ENCODE measurements around the gene RHBDF2.

RHBDF2 gene

GRCh38 chr17:76435751-76436150 is 65.5 kb downstream of the RHBDF2 start:
- H3K9ac ChIP-seq (ENCODE audit: insufficient read length, low read depth): no peak overlapping the region
- no peak overlapping the region for H3K4me3 ChIP-seq (ENCODE audit: insufficient read length, low read depth)
- TF ChIP-seq ZNF274 (IDR thresholded peaks at IDR 0.05; ENCODE audit: low read depth, low read length): no peak
- TF ChIP-seq SUZ12 (IDR thresholded peaks at IDR 0.05; ENCODE audit: extremely low read depth, insufficient read depth, insufficient read length): no peak
- TF ChIP-seq YY1 (IDR thresholded peaks at IDR 0.05; ENCODE audit: insufficient read depth, insufficient read length): no peak
- no peaks in the 10 kb centered on the region for H3K9me3 ChIP-seq (ENCODE audit: insufficient read depth, low read length)
- no peak for DNase-seq (ENCODE audit: low read depth, low spot score)
- H3K36me3 ChIP-seq (ENCODE audit: insufficient read depth, insufficient read length, low read length): peaks cover 11% of the 10 kb centered on the region
- no peaks in the 10 kb centered on the region for H3K27me3 ChIP-seq (ENCODE audit: insufficient read depth, insufficient read length)
- peaks cover 15% of the 10 kb centered on the region for H3K4me1 ChIP-seq (ENCODE audit: insufficient read depth, insufficient read length)

- Histone ChIP-seq H3K36me3 (ENCODE audit: insufficient read depth, insufficient read length, low read length) (peaks cover 10% of the 10 kb centered on the region), H3K4me3 (ENCODE audit: insufficient read length, low read depth) (no peak overlapping the region), H3K9ac (ENCODE audit: insufficient read length, low read depth) (no peak overlapping the region), H3K4me1 (ENCODE audit: insufficient read depth, insufficient read length) (peaks cover 14% of the 10 kb centered on the region), H3K27me3 (ENCODE audit: insufficient read depth, insufficient read length) (no peaks in the 10 kb centered on the region), H3K9me3 (ENCODE audit: insufficient read depth, low read length) (no peaks in the 10 kb centered on the region)
- no peak for DNase-seq (ENCODE audit: low read depth, low spot score)
- TF ChIP-seq ZNF274 (IDR thresholded peaks at IDR 0.05; ENCODE audit: low read depth, low read length) (no peak), SUZ12 (IDR thresholded peaks at IDR 0.05; ENCODE audit: extremely low read depth, insufficient read depth, insufficient read length) (no peak), YY1 (IDR thresholded peaks at IDR 0.05; ENCODE audit: insufficient read depth, insufficient read length) (no peak)
Measured at GRCh38 chr17:76434870-76435269, 66.4 kb downstream of the RHBDF2 start.

GRCh38 chr17:76433693-76434092 is 67.5 kb downstream of the RHBDF2 start:
- peaks cover 8% of the 10 kb centered on the region for H3K4me1 ChIP-seq (ENCODE audit: insufficient read depth, insufficient read length)
- no peaks in the 10 kb centered on the region for H3K27me3 ChIP-seq (ENCODE audit: insufficient read depth, insufficient read length)
- H3K4me3 ChIP-seq (ENCODE audit: insufficient read length, low read depth): no peak overlapping the region
- DNase-seq (ENCODE audit: low read depth, low spot score): no peak
- peaks cover 9% of the 10 kb centered on the region for H3K36me3 ChIP-seq (ENCODE audit: insufficient read depth, insufficient read length, low read length)
- TF ChIP-seq SUZ12 (IDR thresholded peaks at IDR 0.05; ENCODE audit: extremely low read depth, insufficient read depth, insufficient read length): no peak
- TF ChIP-seq YY1 (IDR thresholded peaks at IDR 0.05; ENCODE audit: insufficient read depth, insufficient read length): no peak
- no peak for TF ChIP-seq ZNF274 (IDR thresholded peaks at IDR 0.05; ENCODE audit: low read depth, low read length)
- no peaks in the 10 kb centered on the region for H3K9me3 ChIP-seq (ENCODE audit: insufficient read depth, low read length)
- H3K9ac ChIP-seq (ENCODE audit: insufficient read length, low read depth): no peak overlapping the region

- peaks cover 1% of the 10 kb centered on the region for H3K4me1 ChIP-seq (ENCODE audit: insufficient read depth, insufficient read length)
Measured at GRCh38 chr17:76432712-76433336, 68.4 kb downstream of the RHBDF2 start.

GRCh38 chr17:76432004-76432403 is 69.2 kb downstream of the RHBDF2 start:
- Histone ChIP-seq H3K9ac (ENCODE audit: insufficient read length, low read depth) (no peak overlapping the region), H3K27me3 (ENCODE audit: insufficient read depth, insufficient read length) (no peaks in the 10 kb centered on the region), H3K36me3 (ENCODE audit: insufficient read depth, insufficient read length, low read length) (peaks cover 9% of the 10 kb centered on the region), H3K4me1 (ENCODE audit: insufficient read depth, insufficient read length) (no peaks in the 10 kb centered on the region), H3K4me3 (ENCODE audit: insufficient read length, low read depth) (no peak overlapping the region), H3K9me3 (ENCODE audit: insufficient read depth, low read length) (no peaks in the 10 kb centered on the region)
- DNase-seq (ENCODE audit: low read depth, low spot score): no peak
- TF ChIP-seq YY1 (IDR thresholded peaks at IDR 0.05; ENCODE audit: insufficient read depth, insufficient read length) (no peak), ZNF274 (IDR thresholded peaks at IDR 0.05; ENCODE audit: low read depth, low read length) (no peak), SUZ12 (IDR thresholded peaks at IDR 0.05; ENCODE audit: extremely low read depth, insufficient read depth, insufficient read length) (no peak)

More at GRCh38 chr17:76432712-76433336, 68.4 kb downstream of the RHBDF2 start:
- Histone ChIP-seq H3K9ac (ENCODE audit: insufficient read length, low read depth) (no peak overlapping the region), H3K4me3 (ENCODE audit: insufficient read length, low read depth) (no peak overlapping the region), H3K36me3 (ENCODE audit: insufficient read depth, insufficient read length, low read length) (peaks cover 9% of the 10 kb centered on the region), H3K27me3 (ENCODE audit: insufficient read depth, insufficient read length) (no peaks in the 10 kb centered on the region), H3K9me3 (ENCODE audit: insufficient read depth, low read length) (no peaks in the 10 kb centered on the region)
- no peak for DNase-seq (ENCODE audit: low read depth, low spot score)
- TF ChIP-seq SUZ12 (IDR thresholded peaks at IDR 0.05; ENCODE audit: extremely low read depth, insufficient read depth, insufficient read length): no peak
- TF ChIP-seq YY1 (IDR thresholded peaks at IDR 0.05; ENCODE audit: insufficient read depth, insufficient read length): no peak
- no peak for TF ChIP-seq ZNF274 (IDR thresholded peaks at IDR 0.05; ENCODE audit: low read depth, low read length)

- Histone ChIP-seq H3K36me3 (ENCODE audit: insufficient read depth, insufficient read length, low read length) (peaks cover 9% of the 10 kb centered on the region), H3K9ac (ENCODE audit: insufficient read length, low read depth) (no peak overlapping the region), H3K4me1 (ENCODE audit: insufficient read depth, insufficient read length) (no peaks in the 10 kb centered on the region), H3K4me3 (ENCODE audit: insufficient read length, low read depth) (no peak overlapping the region), H3K9me3 (ENCODE audit: insufficient read depth, low read length) (no peaks in the 10 kb centered on the region), H3K27me3 (ENCODE audit: insufficient read depth, insufficient read length) (no peaks in the 10 kb centered on the region)
- DNase-seq (ENCODE audit: low read depth, low spot score): no peak
- TF ChIP-seq ZNF274 (IDR thresholded peaks at IDR 0.05; ENCODE audit: low read depth, low read length) (no peak), SUZ12 (IDR thresholded peaks at IDR 0.05; ENCODE audit: extremely low read depth, insufficient read depth, insufficient read length) (no peak), YY1 (IDR thresholded peaks at IDR 0.05; ENCODE audit: insufficient read depth, insufficient read length) (no peak)
Measured at GRCh38 chr17:76431509-76431908, 69.7 kb downstream of the RHBDF2 start.

- DNase-seq (ENCODE audit: low read depth, low spot score): no peak
- H3K27me3 ChIP-seq (ENCODE audit: insufficient read depth, insufficient read length): no peaks in the 10 kb centered on the region
- TF ChIP-seq YY1 (IDR thresholded peaks at IDR 0.05; ENCODE audit: insufficient read depth, insufficient read length) (no peak), SUZ12 (IDR thresholded peaks at IDR 0.05; ENCODE audit: extremely low read depth, insufficient read depth, insufficient read length) (no peak), ZNF274 (IDR thresholded peaks at IDR 0.05; ENCODE audit: low read depth, low read length) (no peak)
- H3K9ac ChIP-seq (ENCODE audit: insufficient read length, low read depth): no peak overlapping the region
- no peaks in the 10 kb centered on the region for H3K4me1 ChIP-seq (ENCODE audit: insufficient read depth, insufficient read length)
- H3K36me3 ChIP-seq (ENCODE audit: insufficient read depth, insufficient read length, low read length): peaks cover 3% of the 10 kb centered on the region
- no peak overlapping the region for H3K4me3 ChIP-seq (ENCODE audit: insufficient read length, low read depth)
- no peaks in the 10 kb centered on the region for H3K9me3 ChIP-seq (ENCODE audit: insufficient read depth, low read length)
Measured at GRCh38 chr17:76428511-76428910, 72.7 kb downstream of the RHBDF2 start.
